A549 (cell line): ENCODE measurements around the gene FAM120A.

Source experiments
- CHD2 ChIP-seq: fragments of 150-350 bp; IDR thresholded peaks from 2 replicates; pipeline ENCODE4 v1.6.1; 2014; ENCODE audit warnings: low read length; ENCODE audit not compliant: partially characterized antibody
- CTCF ChIP-seq: fragments of >200 bp; sonication (Bioruptor Twin); formaldehyde crosslinking; IDR thresholded peaks from 3 replicates; pipeline ENCODE4 v1.5.1; 2016
- FOSL2 ChIP-seq, 2 experiments: fragments of 450-650 bp in 1 of 2; fragments of >200 bp in 1 of 2; sonication (Bioruptor Twin) in 1 of 2; formaldehyde crosslinking; IDR thresholded peaks; 2 replicates each; pipeline versions ENCODE4 v1.5.0 to v1.6.1; 2016 to 2020; ENCODE audit warnings: mild to moderate bottlenecking in 1 of 2, moderate library complexity in 1 of 2
- POLR2A ChIP-seq: IDR thresholded peaks from 2 replicates; pipeline ENCODE4 v1.6.1; 2012; ENCODE audit warnings: mild to moderate bottlenecking, low read length
- SREBF2 ChIP-seq: fragments of 450-650 bp; IDR thresholded peaks from 2 replicates; pipeline ENCODE4 v1.6.1; 2014; ENCODE audit warnings: mild to moderate bottlenecking, moderate library complexity

GRCh38 chr9:93541581-93542349 is 90.3 kb downstream of the FAM120A start:
- TF ChIP-seq CHD2 (no peak), FOSL2 (IDR thresholded peaks at IDR 0.05) (no peak), FOSL2 (CRISPR knock-in tag; IDR thresholded peaks at IDR 0.05) (no peak), CTCF (no peak), POLR2A (no peak), SREBF2 (no peak)
